IMR-90 (cell line): Measurements from ENCODE around the gene METTL24. TPM values are rescaled to one million over a fixed set of nuclear protein-coding genes. Genes with fewer than 3 reads are reported as not detected.

Experiments used
- ATAC-seq: fragments of 200-7000 bp; cut with Tn5 transposase; 2 replicates; pipeline ENCODE4 v1.9.1; 2020; ENCODE audit warnings: low read depth, mild to moderate bottlenecking, moderate library complexity
- BruUV-seq: library from RNA; stranded (reverse); fragments of 400-500 nt; replicated peaks from 2 replicates; lab custom pipeline; 2021; lab: Mats Ljungman, UMichigan
- CTCF ChIA-PET: fragments of 300-600 bp; formaldehyde crosslinking; extraction: SDS; loops from one replicate; lab custom pipeline; 2021; ENCODE audit warnings: antibody characterized with exemption; lab: Yijun Ruan, JAX
- POLR2A ChIA-PET: fragments of 300-600 bp; sonication (Branson Sonifier 250); formaldehyde crosslinking; loops from one replicate; lab custom pipeline; 2022; ENCODE audit warnings: antibody characterized with exemption; ENCODE audit not compliant: unreplicated experiment; lab: Charles Lee
- DNase-seq: peaks from one replicate; pipeline ENCODE4 v3.0.0; 2013
- H2AFZ ChIP-seq: replicated peaks from 2 replicates; pipeline ENCODE3; 2013; ENCODE audit warnings: low read length, mild to moderate bottlenecking; ENCODE audit not compliant: poor library complexity
- H2AK5ac ChIP-seq: 2 replicates; pipeline ENCODE4 v1.6.1; 2013; ENCODE audit warnings: low read depth, low read length, inconsistent platforms
- H2AK9ac ChIP-seq: replicated peaks from 2 replicates; pipeline ENCODE3; 2013; ENCODE audit warnings: mild to moderate bottlenecking, low read depth, low read length, moderate library complexity; ENCODE audit not compliant: poor library complexity
- H2BK120ac ChIP-seq: 2 replicates; pipeline ENCODE4 v1.6.1; 2013; ENCODE audit warnings: low read depth, low read length, inconsistent platforms
- H2BK15ac ChIP-seq: 3 replicates; pipeline ENCODE4 v1.6.1; 2013; ENCODE audit warnings: low read depth, low read length, inconsistent platforms
- H2BK20ac ChIP-seq: 2 replicates; pipeline ENCODE4 v1.6.1; 2013; ENCODE audit warnings: low read depth, mild to moderate bottlenecking, inconsistent platforms, low read length, moderate library complexity
- H2BK5ac ChIP-seq: 2 replicates; pipeline ENCODE4 v1.6.1; 2013; ENCODE audit warnings: mild to moderate bottlenecking, low read depth, low read length, inconsistent platforms; ENCODE audit not compliant: poor library complexity, severe bottlenecking
- H3K14ac ChIP-seq: replicated peaks from 2 replicates; pipeline ENCODE4 v1.6.1; 2013; ENCODE audit warnings: low read depth, low read length, inconsistent platforms
- H3K18ac ChIP-seq: 2 replicates; pipeline ENCODE4 v1.6.1; 2013; ENCODE audit warnings: low read depth, low read length, control low read depth
- H3K23ac ChIP-seq: 2 replicates; pipeline ENCODE4 v1.6.1; 2013; ENCODE audit warnings: low read depth, low read length, inconsistent platforms
- H3K27ac ChIP-seq: 2 replicates; pipeline ENCODE4 v1.5.1; 2013; ENCODE audit warnings: mild to moderate bottlenecking, control low read depth, low read length; ENCODE audit not compliant: insufficient read depth
- H3K27me3 ChIP-seq: 2 replicates; pipeline ENCODE4 v1.6.1; 2013; ENCODE audit warnings: low read length; ENCODE audit not compliant: control insufficient read depth, insufficient read depth
- H3K36me3 ChIP-seq: 2 replicates; pipeline ENCODE4 v1.6.1; 2013; ENCODE audit warnings: low read length, mixed read lengths; ENCODE audit not compliant: control insufficient read depth, insufficient read depth
- H3K4ac ChIP-seq: 2 replicates; pipeline ENCODE4 v1.6.1; 2013; ENCODE audit warnings: low read depth, low read length, inconsistent platforms
- H3K4me1 ChIP-seq: 2 replicates; pipeline ENCODE4 v1.6.1; 2013; ENCODE audit warnings: low read length, mixed read lengths; ENCODE audit not compliant: control insufficient read depth, insufficient read depth
- H3K4me2 ChIP-seq: 2 replicates; pipeline ENCODE4 v1.6.1; 2013; ENCODE audit warnings: low read depth, mild to moderate bottlenecking, control low read depth, low read length, moderate library complexity
- H3K4me3 ChIP-seq: 2 replicates; pipeline ENCODE4 v1.5.1; 2013; ENCODE audit warnings: low read depth, mild to moderate bottlenecking, control low read depth, low read length, moderate library complexity; ENCODE audit not compliant: insufficient read depth
- H3K56ac ChIP-seq: 2 replicates; pipeline ENCODE4 v1.6.1; 2013; ENCODE audit warnings: low read length, inconsistent platforms; ENCODE audit not compliant: insufficient read depth; ENCODE audit errors: extremely low read depth
- H3K79me1 ChIP-seq, 2 experiments: 2 replicates each; pipeline ENCODE4 v1.6.1; 2013; ENCODE audit warnings: low read length in 2 of 2, inconsistent platforms in 1 of 2, low read depth in 1 of 2
- H3K9ac ChIP-seq: 2 replicates; pipeline ENCODE4 v1.6.1; 2013; ENCODE audit warnings: low read depth, low read length, control low read depth
- H3K9me1 ChIP-seq: 2 replicates; pipeline ENCODE4 v1.6.1; 2013; ENCODE audit warnings: low read length, inconsistent platforms; ENCODE audit not compliant: insufficient read depth
- H3K9me3 ChIP-seq: 2 replicates; pipeline ENCODE4 v1.6.1; 2013; ENCODE audit warnings: low read length; ENCODE audit not compliant: control insufficient read depth, insufficient read depth
- H4K20me1 ChIP-seq: 2 replicates; pipeline ENCODE4 v1.6.1; 2013; ENCODE audit warnings: low read length, inconsistent platforms; ENCODE audit not compliant: insufficient read depth
- H4K5ac ChIP-seq: 2 replicates; pipeline ENCODE4 v1.6.1; 2013; ENCODE audit warnings: mild to moderate bottlenecking, low read depth, low read length, control low read depth
- H4K8ac ChIP-seq, 2 experiments: 2 replicates each; pipeline ENCODE4 v1.6.1; 2013; ENCODE audit warnings: low read depth in 2 of 2, low read length in 2 of 2, control low read depth in 1 of 2, inconsistent platforms in 1 of 2
- H4K91ac ChIP-seq: 2 replicates; pipeline ENCODE4 v1.6.1; 2013; ENCODE audit warnings: low read depth, low read length, inconsistent platforms; ENCODE audit not compliant: insufficient read depth
- MAZ ChIP-seq: IDR thresholded peaks from 2 replicates; pipeline ENCODE4 v1.6.1; 2012; ENCODE audit warnings: low read depth, mild to moderate bottlenecking, low read length, improper control_type of control experiment, moderate library complexity, borderline replicate concordance
- WGBS, 2 experiments: methylation state at CpG; one replicate each; pipeline versions ENCODE4 v1.1.5 to v1.1.7; 2013; ENCODE audit warnings: missing lambda C conversion rate in 2 of 2; ENCODE audit not compliant: insufficient read length in 1 of 2; ENCODE audit errors: extremely low coverage in 2 of 2; 5-methylcytosine and 5-hydroxymethylcytosine counted together
- dilution Hi-C: fragments of 300-500 bp; cut with HindIII; formaldehyde crosslinking; loops from one replicate; pipeline ENCODE4 v1.14.3; 2018; ENCODE audit warnings: low sequenced_read_pairs; ENCODE audit not compliant: unreplicated experiment
- in situ Hi-C: fragments of 300-500 bp; cut with MboI; formaldehyde crosslinking; loops from 3 replicates; pipeline ENCODE4 v1.14.3; 2019; ENCODE audit warnings: low sequenced_read_pairs, inconsistent platforms, mixed read lengths
- intact Hi-C: fragments of 100-400 bp; cut with micrococcal nuclease; formaldehyde crosslinking; loops from 2 replicates; pipeline ENCODE4 v1.10.0; 2022
- polyA plus RNA-seq, 3 experiments: library from polyadenylated mRNA; depleted of rRNA; stranded (reverse); fragments of >200 nt; gene quantifications; 2 replicates each; pipeline ENCODE4 v1.2.3, GENCODE V29; 2012; ENCODE audit warnings: low replicate concordance in 1 of 3
- total RNA-seq: library from RNA; depleted of rRNA; stranded (reverse); fragments of >200 nt; gene quantifications from 2 replicates; pipeline ENCODE4 v1.2.3, GENCODE V29; 2012

The METTL24 gene
- total and polyA plus RNA-seq, 2 of the 4 experiments (the other 2 are of a cell fraction) = not detected

DNA sequence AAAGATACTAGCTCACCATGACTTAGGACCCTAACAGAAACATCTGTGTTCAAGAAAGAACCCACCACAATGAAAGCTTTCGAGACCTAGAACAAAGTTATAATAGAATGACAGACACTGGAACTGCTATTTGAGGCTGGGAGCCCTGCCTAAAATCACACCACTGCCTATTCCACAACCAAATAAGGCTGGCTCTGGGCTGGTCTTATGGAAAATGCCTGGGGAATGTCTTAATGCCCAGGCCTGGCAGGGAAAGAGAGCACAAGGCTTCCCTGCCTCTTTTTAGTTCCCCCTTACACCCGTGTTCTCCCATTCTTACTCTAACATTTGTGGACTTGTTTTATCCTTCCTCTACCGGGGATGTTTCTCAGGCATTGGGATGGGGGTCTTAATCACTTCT, 5.6 kb upstream of the METTL24 start:
- H3K27me3 ChIP-seq = peaks cover 50% of the 10 kb centered on the region
- TF ChIP-seq MAZ = no peak
- no peak overlapping the region for H2BK5ac ChIP-seq
- H3K36me3 ChIP-seq = no peaks in the 10 kb centered on the region
- no peak overlapping the region for H2BK20ac ChIP-seq
- H3K56ac ChIP-seq = no peak overlapping the region
- H2BK15ac ChIP-seq = no peak overlapping the region
- peaks cover 5% of the 10 kb centered on the region for H3K9me3 ChIP-seq
- POLR2A ChIA-PET = no interaction called here
- dilution Hi-C loops (no loop called here), in situ Hi-C loops (no loop called here), intact Hi-C loops (no loop called here)
- H3K79me1 ChIP-seq = no peaks in the 10 kb centered on the region
- H2BK120ac ChIP-seq = no peak overlapping the region
- H2AK5ac ChIP-seq = no peak overlapping the region
- no peak overlapping the region for H3K14ac ChIP-seq
- H3K23ac ChIP-seq = no peak overlapping the region
- H4K5ac ChIP-seq = no peak overlapping the region
- ATAC-seq (no peak), DNase-seq (no peak)
- H2AK9ac ChIP-seq = no peak overlapping the region
- no peak overlapping the region for H3K18ac ChIP-seq
- H2AFZ ChIP-seq = no peak overlapping the region
- no peak overlapping the region for H3K4me2 ChIP-seq
- H4K8ac ChIP-seq = no peak overlapping the region
- CTCF ChIA-PET = no interaction called here
- no CpG with 5 or more reads among the region's 3 CpGs for WGBS, 2 experiments
- no peak overlapping the region for H3K4ac ChIP-seq
- H3K9me1 ChIP-seq = no peaks in the 10 kb centered on the region
- H4K91ac ChIP-seq = no peak overlapping the region
- no peak overlapping the region for H3K9ac ChIP-seq
- no TSS peak for BruUV-seq
- H3K4me3 ChIP-seq = no peak overlapping the region
- H4K20me1 ChIP-seq = no peaks in the 10 kb centered on the region
- H3K27ac ChIP-seq = no peak overlapping the region
- no peaks in the 10 kb centered on the region for H3K4me1 ChIP-seq
